CD14-positive monocyte (primary cell): ENCODE results near the gene INPP5J. TPM values are rescaled to one million over a fixed set of nuclear protein-coding genes. Genes with fewer than 3 reads are reported as not detected.

Source experiments
- DNase-seq, 3 donors: peaks; one replicate each; pipeline ENCODE4 v3.0.0-alpha.2; 2011 to 2022
- H2AFZ ChIP-seq: 2 replicates; pipeline ENCODE4 v1.6.0; 2012; ENCODE audit warnings: mild to moderate bottlenecking, low read depth, low read length, inconsistent platforms; ENCODE audit not compliant: insufficient read depth, poor library complexity, severe bottlenecking
- H3K27ac ChIP-seq, 2 donors: 1 replicate in 1 of 2; 2 replicates in 1 of 2; pipeline ENCODE4 v1.5.1; 2012 to 2013; ENCODE audit warnings: low read length in 2 of 2, control low read depth in 1 of 2, inconsistent platforms in 1 of 2, low read depth in 1 of 2, mild to moderate bottlenecking in 1 of 2
- H3K27me3 ChIP-seq, 2 donors: one replicate each; pipeline versions ENCODE4 v1.6.0 to v1.6.1; 2011 to 2013; ENCODE audit warnings: low read length in 2 of 2; ENCODE audit not compliant: control insufficient read depth in 2 of 2, insufficient read depth in 2 of 2
- H3K36me3 ChIP-seq, 2 donors: replicated peaks in 1 of 2; 1 replicate in 1 of 2; 2 replicates in 1 of 2; pipeline versions ENCODE4 v1.5.1 to v1.6.1; 2012 to 2013; ENCODE audit warnings: low read length in 2 of 2, control low read depth in 1 of 2, inconsistent platforms in 1 of 2, mild to moderate bottlenecking in 1 of 2; ENCODE audit not compliant: insufficient read depth in 2 of 2, control insufficient read depth in 1 of 2
- H3K4me1 ChIP-seq, 2 donors: 1 replicate in 1 of 2; 2 replicates in 1 of 2; pipeline versions ENCODE4 v1.5.1 to v1.6.1; 2012 to 2013; ENCODE audit warnings: low read length in 2 of 2, control low read depth in 1 of 2, inconsistent platforms in 1 of 2, mild to moderate bottlenecking in 1 of 2, moderate library complexity in 1 of 2; ENCODE audit not compliant: insufficient read depth in 2 of 2, control insufficient read depth in 1 of 2
- H3K4me2 ChIP-seq: replicated peaks from 2 replicates; pipeline ENCODE3; 2012; ENCODE audit warnings: low read length, moderate library complexity, mild to moderate bottlenecking; ENCODE audit not compliant: poor library complexity, severe bottlenecking; ENCODE audit errors: extremely low read depth
- H3K4me3 ChIP-seq, 3 experiments: fragments of 200-600 bp in 1 of 3; sonication (generic) in 1 of 3; replicated peaks in 1 of 3; 1 replicate in 2 of 3; 2 replicates in 1 of 3; pipeline ENCODE4 v1.5.1; 2011 to 2013; ENCODE audit warnings: low read length in 3 of 3, mild to moderate bottlenecking in 3 of 3, control low read depth in 2 of 3, low read depth in 2 of 3, inconsistent platforms in 1 of 3, moderate library complexity in 1 of 3
- H3K79me2 ChIP-seq: 2 replicates; pipeline ENCODE4 v1.6.0; 2012; ENCODE audit warnings: mild to moderate bottlenecking, control low read depth, inconsistent platforms, low read length, moderate library complexity; ENCODE audit not compliant: insufficient read depth
- H3K9ac ChIP-seq: 2 replicates; pipeline ENCODE4 v1.6.0; 2017; ENCODE audit warnings: low read length, mild to moderate bottlenecking; ENCODE audit not compliant: insufficient read depth, poor library complexity, severe bottlenecking
- H3K9me3 ChIP-seq, 2 donors: replicated peaks in 1 of 2; 1 replicate in 1 of 2; 2 replicates in 1 of 2; pipeline versions ENCODE4 v1.5.1 to v1.6.1; 2012 to 2013; ENCODE audit warnings: low read length in 2 of 2, control low read depth in 1 of 2; ENCODE audit not compliant: control insufficient read depth in 1 of 2, insufficient read depth in 1 of 2
- H4K20me1 ChIP-seq: 2 replicates; pipeline ENCODE4 v1.6.0; 2012; ENCODE audit warnings: mild to moderate bottlenecking, low read length, control low read depth, moderate library complexity; ENCODE audit not compliant: insufficient read depth
- H3K27ac Mint-ChIP-seq, 7 donors: one replicate each; pipeline ENCODE4 v1.8.0; 2020; ENCODE audit warnings: mild to moderate bottlenecking in 7 of 7, mixed read lengths in 7 of 7, moderate library complexity in 6 of 7, inconsistent platforms in 2 of 7
- H3K27me3 Mint-ChIP-seq, 3 donors: one replicate each; pipeline ENCODE4 v1.8.0; 2021 to 2022; ENCODE audit warnings: low read depth in 3 of 3, mild to moderate bottlenecking in 3 of 3, mixed read lengths in 3 of 3, moderate library complexity in 3 of 3, inconsistent platforms in 1 of 3
- H3K36me3 Mint-ChIP-seq, 2 donors: one replicate each; pipeline ENCODE4 v1.8.0; 2020; ENCODE audit warnings: mixed read lengths in 2 of 2, inconsistent platforms in 1 of 2, mild to moderate bottlenecking in 1 of 2
- H3K4me1 Mint-ChIP-seq: one replicate; pipeline ENCODE4 v1.8.0; 2020; ENCODE audit warnings: mild to moderate bottlenecking, mixed read lengths
- H3K4me3 Mint-ChIP-seq, 2 donors: one replicate each; pipeline ENCODE4 v1.8.0; 2020; ENCODE audit warnings: mild to moderate bottlenecking in 2 of 2, mixed read lengths in 2 of 2, moderate library complexity in 1 of 2
- H3K9me3 Mint-ChIP-seq, 7 donors: one replicate each; pipeline ENCODE4 v1.8.0; 2020 to 2022; ENCODE audit warnings: mixed read lengths in 7 of 7, mild to moderate bottlenecking in 6 of 7, moderate library complexity in 6 of 7, inconsistent platforms in 2 of 7
- CTCF ChIP-seq: fragments of 200-600 bp; IDR thresholded peaks from one replicate; pipeline ENCODE4 v1.8.0; 2022; ENCODE audit warnings: antibody characterized with exemption, mild to moderate bottlenecking
- WGBS: methylation state at CpG from one replicate; pipeline ENCODE4 v1.1.5; 2013; ENCODE audit warnings: missing lambda C conversion rate; ENCODE audit not compliant: insufficient coverage; 5-methylcytosine and 5-hydroxymethylcytosine counted together
- intact Hi-C, 2 donors: fragments of 100-400 bp; cut with micrococcal nuclease; formaldehyde crosslinking; loops; one replicate each; pipeline versions ENCODE4 v1.15.0 to v1.15.1; 2023
- polyA plus RNA-seq, 3 donors: library from polyadenylated mRNA; depleted of rRNA in 1 of 3; unstranded in 2 of 3; stranded (reverse) in 1 of 3; fragments of 300-500 nt in 2 of 3; fragments of >200 nt in 1 of 3; fragmentation: Illumina TruSeq in 2 of 3; gene quantifications; 1 replicate in 2 of 3; 2 replicates in 1 of 3; pipeline ENCODE4 v1.2.3, GENCODE V29; 2012 to 2021

Gene INPP5J
- polyA plus RNA-seq, 3 donors: 0.03 TPM; not detected in 2

GRCh38 chr22:31153357-31153756 lies 30.6 kb downstream of the INPP5J start:
- H3K4me1 Mint-ChIP-seq: peaks cover 6% of the 10 kb centered on the region
- intact Hi-C loops: loop anchor here (10.0 kb wide), 2 partner anchors 71 to 189 kb away; partner anchors contain the start of genes MORC2 (in 1 of the 2) and TUG1 (in 1 of the 2)
- H3K27me3 ChIP-seq: no peaks in the 10 kb centered on the region
- H3K9ac ChIP-seq: no peak overlapping the region
- H3K79me2 ChIP-seq: no peaks in the 10 kb centered on the region
- H3K27me3 Mint-ChIP-seq: peaks cover 6 to 9% (median 8%) of the 10 kb centered on the region in 3 donors
- no peak overlapping the region for H3K4me3 Mint-ChIP-seq
- 86% methylated on average over 1 of the region's 3 CpGs for WGBS
- H3K36me3 Mint-ChIP-seq: no peaks in the 10 kb centered on the region
- no peaks in the 10 kb centered on the region for H3K9me3 ChIP-seq
- DNase-seq: no peak
- peaks cover 0 to 2% (median 0%) of the 10 kb centered on the region in 7 donors for H3K9me3 Mint-ChIP-seq
- TF ChIP-seq CTCF: no peak
- no peaks in the 10 kb centered on the region for H3K4me1 ChIP-seq
- no peak overlapping the region for H3K27ac ChIP-seq
- no peak overlapping the region for H3K4me3 ChIP-seq
- no peak overlapping the region for H2AFZ ChIP-seq
- no peak overlapping the region for H3K4me2 ChIP-seq
- no peaks in the 10 kb centered on the region for H4K20me1 ChIP-seq
- no peak overlapping the region for H3K27ac Mint-ChIP-seq
- H3K36me3 ChIP-seq: no peaks in the 10 kb centered on the region

- no peak overlapping the region for H3K27ac ChIP-seq
- no peak overlapping the region for H3K9ac ChIP-seq
- H3K36me3 ChIP-seq: no peaks in the 10 kb centered on the region
- no peak overlapping the region for H3K4me3 ChIP-seq
- H3K4me3 Mint-ChIP-seq: no peak overlapping the region
- H3K27me3 Mint-ChIP-seq: peaks cover 7 to 12% (median 10%) of the 10 kb centered on the region in 3 donors
- intact Hi-C loops: loop anchor here (10.0 kb wide), 2 partner anchors 70 to 190 kb away; partner anchors contain the start of genes MORC2 (in 1 of the 2) and TUG1 (in 1 of the 2)
- no peak overlapping the region for H3K4me2 ChIP-seq
- no peaks in the 10 kb centered on the region for H4K20me1 ChIP-seq
- H3K4me1 Mint-ChIP-seq: peaks cover 4% of the 10 kb centered on the region
- H3K27me3 ChIP-seq: no peaks in the 10 kb centered on the region
- no peak for TF ChIP-seq CTCF
- no peaks in the 10 kb centered on the region for H3K9me3 ChIP-seq
- no peak for DNase-seq
- no peaks in the 10 kb centered on the region for H3K36me3 Mint-ChIP-seq
- peaks cover 2% of the 10 kb centered on the region for H3K79me2 ChIP-seq
- H3K9me3 Mint-ChIP-seq: peaks cover 0 to 5% (median 0%) of the 10 kb centered on the region in 7 donors
- H3K27ac Mint-ChIP-seq: no peak overlapping the region
- no peak overlapping the region for H2AFZ ChIP-seq
- peaks cover 0 to 5% of the 10 kb centered on the region in 2 donors for H3K4me1 ChIP-seq
- no CpG with 5 or more reads among the region's 1 CpG for WGBS
These were observed 32.2 kb downstream of the INPP5J start for GRCh38 chr22:31154975-31155374.
